HL-60 (cell line): ENCODE data around the gene NAA25.
"Not testable (repeated sequence)": the region's sequence is repeated elsewhere in the genome, so short reads cannot be mapped to it uniquely, and the experiment has no call there.

Experiments
- DNase-seq, 2 experiments: peaks; one replicate each; pipeline ENCODE4 v3.0.0-alpha.2; 2010 to 2020; ENCODE audit warnings: low read depth in 1 of 2, low spot score in 1 of 2
- H3K27ac ChIP-seq: fragments of 250-450 bp; sonication (Bioruptor Pico); replicated peaks from 2 replicates; pipeline ENCODE4 v1.5.1; 2020; ENCODE audit warnings: mild to moderate bottlenecking, moderate library complexity
- H3K27me3 ChIP-seq: fragments of 250-450 bp; sonication (Bioruptor Pico); 2 replicates; pipeline ENCODE4 v1.5.1; 2021; ENCODE audit warnings: mild to moderate bottlenecking, moderate library complexity; ENCODE audit not compliant: insufficient read depth, poor library complexity, severe bottlenecking
- H3K4me3 ChIP-seq: replicated peaks from 2 replicates; pipeline ENCODE4 v1.5.1; 2011; ENCODE audit warnings: mild to moderate bottlenecking, control low read depth, low read length; ENCODE audit not compliant: insufficient read depth
- GABPA ChIP-seq: IDR thresholded peaks from 2 replicates; pipeline ENCODE4 v1.6.1; 2012; ENCODE audit warnings: low read depth
- POLR2AphosphoS5 ChIP-seq: IDR thresholded peaks from 2 replicates; pipeline ENCODE4 v1.6.1; 2012; ENCODE audit warnings: low read depth
- SPI1 ChIP-seq: IDR thresholded peaks from 2 replicates; pipeline ENCODE4 v1.6.1; 2012; ENCODE audit warnings: low read depth, mild to moderate bottlenecking, borderline replicate concordance
- TF ChIP-seq, protein P1 (sequence below): IDR thresholded peaks from one replicate; pipeline ENCODE4 v1.5.1; 2011; ENCODE audit warnings: low read length, control low read depth, inconsistent platforms; ENCODE audit not compliant: insufficient read depth
- TF ChIP-seq, protein P2 (sequence below): IDR thresholded peaks from 2 replicates; pipeline ENCODE4 v1.6.1; 2012; ENCODE audit warnings: low read depth; ENCODE audit not compliant: insufficient replicate concordance

Gene NAA25

DNA sequence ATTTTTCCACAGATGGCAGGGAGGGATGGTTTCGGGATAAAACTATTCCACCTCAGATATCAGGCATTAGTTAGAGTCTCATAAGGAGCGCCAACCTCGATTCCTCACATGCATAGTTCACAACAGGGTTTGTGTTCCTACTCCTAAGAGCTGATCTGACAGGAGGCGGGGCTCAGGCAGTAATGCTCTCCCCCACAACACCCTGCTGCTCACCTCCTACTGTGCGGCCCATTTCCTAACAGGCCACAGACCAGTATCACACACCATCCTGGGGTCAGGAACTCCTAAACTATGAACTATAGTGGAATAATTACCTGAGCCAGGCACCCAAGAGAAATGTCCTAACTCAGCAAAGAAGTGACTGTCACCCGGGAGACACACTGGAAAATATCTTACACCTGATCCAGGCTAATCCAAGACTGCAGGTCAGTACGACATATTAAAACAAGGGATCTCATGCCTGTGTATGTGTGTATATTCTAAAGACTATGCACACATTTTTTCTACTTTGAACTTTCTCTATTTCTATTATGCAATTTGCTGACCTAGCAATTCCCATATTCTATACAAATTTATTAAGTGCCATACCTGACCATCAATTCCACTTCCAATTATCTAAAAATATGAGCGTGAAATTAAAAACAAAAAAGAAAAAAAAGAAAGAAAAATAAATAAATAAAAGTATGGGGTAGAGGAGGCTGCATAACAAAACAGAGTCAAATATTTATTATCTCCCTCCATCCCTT is 4.7 kb downstream of the NAA25 start:
- no peak overlapping the region for H3K27ac ChIP-seq
- no peaks in the 10 kb centered on the region for H3K27me3 ChIP-seq
- no peak for TF ChIP-seq GABPA
- TF ChIP-seq, protein P1, sequence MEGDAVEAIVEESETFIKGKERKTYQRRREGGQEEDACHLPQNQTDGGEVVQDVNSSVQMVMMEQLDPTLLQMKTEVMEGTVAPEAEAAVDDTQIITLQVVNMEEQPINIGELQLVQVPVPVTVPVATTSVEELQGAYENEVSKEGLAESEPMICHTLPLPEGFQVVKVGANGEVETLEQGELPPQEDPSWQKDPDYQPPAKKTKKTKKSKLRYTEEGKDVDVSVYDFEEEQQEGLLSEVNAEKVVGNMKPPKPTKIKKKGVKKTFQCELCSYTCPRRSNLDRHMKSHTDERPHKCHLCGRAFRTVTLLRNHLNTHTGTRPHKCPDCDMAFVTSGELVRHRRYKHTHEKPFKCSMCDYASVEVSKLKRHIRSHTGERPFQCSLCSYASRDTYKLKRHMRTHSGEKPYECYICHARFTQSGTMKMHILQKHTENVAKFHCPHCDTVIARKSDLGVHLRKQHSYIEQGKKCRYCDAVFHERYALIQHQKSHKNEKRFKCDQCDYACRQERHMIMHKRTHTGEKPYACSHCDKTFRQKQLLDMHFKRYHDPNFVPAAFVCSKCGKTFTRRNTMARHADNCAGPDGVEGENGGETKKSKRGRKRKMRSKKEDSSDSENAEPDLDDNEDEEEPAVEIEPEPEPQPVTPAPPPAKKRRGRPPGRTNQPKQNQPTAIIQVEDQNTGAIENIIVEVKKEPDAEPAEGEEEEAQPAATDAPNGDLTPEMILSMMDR = no peak
- TF ChIP-seq, protein P2, sequence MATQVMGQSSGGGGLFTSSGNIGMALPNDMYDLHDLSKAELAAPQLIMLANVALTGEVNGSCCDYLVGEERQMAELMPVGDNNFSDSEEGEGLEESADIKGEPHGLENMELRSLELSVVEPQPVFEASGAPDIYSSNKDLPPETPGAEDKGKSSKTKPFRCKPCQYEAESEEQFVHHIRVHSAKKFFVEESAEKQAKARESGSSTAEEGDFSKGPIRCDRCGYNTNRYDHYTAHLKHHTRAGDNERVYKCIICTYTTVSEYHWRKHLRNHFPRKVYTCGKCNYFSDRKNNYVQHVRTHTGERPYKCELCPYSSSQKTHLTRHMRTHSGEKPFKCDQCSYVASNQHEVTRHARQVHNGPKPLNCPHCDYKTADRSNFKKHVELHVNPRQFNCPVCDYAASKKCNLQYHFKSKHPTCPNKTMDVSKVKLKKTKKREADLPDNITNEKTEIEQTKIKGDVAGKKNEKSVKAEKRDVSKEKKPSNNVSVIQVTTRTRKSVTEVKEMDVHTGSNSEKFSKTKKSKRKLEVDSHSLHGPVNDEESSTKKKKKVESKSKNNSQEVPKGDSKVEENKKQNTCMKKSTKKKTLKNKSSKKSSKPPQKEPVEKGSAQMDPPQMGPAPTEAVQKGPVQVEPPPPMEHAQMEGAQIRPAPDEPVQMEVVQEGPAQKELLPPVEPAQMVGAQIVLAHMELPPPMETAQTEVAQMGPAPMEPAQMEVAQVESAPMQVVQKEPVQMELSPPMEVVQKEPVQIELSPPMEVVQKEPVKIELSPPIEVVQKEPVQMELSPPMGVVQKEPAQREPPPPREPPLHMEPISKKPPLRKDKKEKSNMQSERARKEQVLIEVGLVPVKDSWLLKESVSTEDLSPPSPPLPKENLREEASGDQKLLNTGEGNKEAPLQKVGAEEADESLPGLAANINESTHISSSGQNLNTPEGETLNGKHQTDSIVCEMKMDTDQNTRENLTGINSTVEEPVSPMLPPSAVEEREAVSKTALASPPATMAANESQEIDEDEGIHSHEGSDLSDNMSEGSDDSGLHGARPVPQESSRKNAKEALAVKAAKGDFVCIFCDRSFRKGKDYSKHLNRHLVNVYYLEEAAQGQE = no peak
- no peak for TF ChIP-seq SPI1
- no peak for TF ChIP-seq POLR2AphosphoS5
- DNase-seq = no peak
- H3K4me3 ChIP-seq = no peak overlapping the region

DNA sequence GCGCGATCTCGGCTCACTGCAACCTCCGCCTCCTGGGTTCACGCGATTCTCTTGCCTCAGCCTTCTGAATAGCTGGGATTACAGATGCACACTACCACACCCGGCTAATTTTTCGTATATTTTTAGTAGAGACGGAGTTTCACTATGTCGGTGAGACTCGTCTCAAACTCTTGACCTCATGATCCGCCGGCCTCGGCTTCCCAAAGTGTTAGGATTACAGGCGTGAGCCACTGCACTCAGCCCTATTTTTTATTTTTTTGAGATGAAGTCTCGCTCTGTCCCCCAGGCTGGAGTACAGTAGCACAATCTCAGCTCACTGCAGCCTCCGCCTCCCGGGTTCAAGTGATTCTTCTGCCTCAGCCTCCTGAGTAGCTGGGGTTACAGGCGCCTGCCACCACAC is 5.8 kb downstream of the NAA25 start:
- not testable (repeated sequence) for H3K4me3 ChIP-seq, DNase-seq, H3K27ac ChIP-seq, H3K27me3 ChIP-seq

DNA sequence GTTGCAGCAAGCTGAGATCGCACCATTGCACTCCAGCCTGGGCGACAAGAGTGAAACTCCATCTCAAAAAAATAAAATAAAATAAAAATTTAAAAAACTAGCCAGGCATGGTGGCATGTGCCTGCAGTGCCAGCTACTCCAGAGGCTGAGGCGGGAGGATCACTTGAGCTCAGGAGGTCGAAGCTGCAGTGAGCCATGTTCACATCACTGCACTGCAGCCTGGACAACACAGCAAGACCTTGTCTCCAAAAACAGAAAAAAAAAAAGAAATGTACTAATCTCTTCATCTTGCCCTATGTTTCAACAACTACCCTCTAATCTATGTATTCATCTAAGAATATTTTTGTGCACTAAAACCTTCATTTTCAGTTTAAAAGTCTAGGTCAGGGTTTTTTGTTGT is 6.5 kb downstream of the NAA25 start:
- Histone ChIP-seq H3K27me3 (no peaks in the 10 kb centered on the region), H3K4me3 (no peak overlapping the region), H3K27ac (no peak overlapping the region)
- TF ChIP-seq, protein P2 = no peak
- TF ChIP-seq, protein P1 = no peak
- no peak for TF ChIP-seq POLR2AphosphoS5
- TF ChIP-seq GABPA = no peak
- no peak for TF ChIP-seq SPI1
- DNase-seq = no peak

DNA sequence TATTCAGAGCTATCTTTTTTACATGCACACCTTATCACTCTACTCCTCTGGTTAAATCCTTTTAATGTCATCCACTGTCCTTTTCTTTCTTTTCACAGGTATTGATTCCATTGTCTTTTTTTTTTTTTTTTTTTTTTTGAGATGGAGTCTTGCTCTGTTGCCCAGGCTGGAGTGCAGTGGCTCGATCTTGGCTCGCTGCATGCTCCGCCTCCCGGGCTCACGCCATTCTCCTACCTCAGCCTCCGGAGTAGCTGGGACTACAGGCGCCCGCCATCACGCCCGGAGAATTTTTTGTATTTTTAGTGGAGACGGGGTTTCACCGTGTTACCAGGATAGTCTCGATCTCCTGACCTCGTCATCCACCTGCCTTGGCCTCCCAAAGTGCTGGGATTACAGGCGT is 8.1 kb downstream of the NAA25 start:
- not testable (repeated sequence) for H3K27ac ChIP-seq, H3K27me3 ChIP-seq, H3K4me3 ChIP-seq, DNase-seq

DNA sequence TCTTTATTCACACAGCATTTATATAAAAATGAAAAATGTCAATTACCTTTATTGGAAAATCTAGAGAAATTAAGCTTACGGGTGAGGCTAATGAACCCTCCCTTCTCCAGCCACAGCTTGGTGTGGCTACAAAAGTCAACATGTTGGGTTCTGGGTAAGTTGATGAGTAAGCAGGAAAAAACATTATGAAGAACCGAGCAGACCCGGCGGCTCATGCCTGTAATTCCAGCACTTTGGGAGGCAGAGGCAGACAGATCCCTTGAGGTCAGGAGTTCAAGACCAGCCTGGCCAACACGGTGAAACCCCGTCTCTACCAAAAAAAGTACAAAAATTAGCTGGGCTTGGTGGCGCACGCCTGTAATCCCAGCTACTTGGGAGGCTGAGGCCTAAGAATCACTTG is 10.9 kb downstream of the NAA25 start:
- TF ChIP-seq SPI1 (no peak), GABPA (no peak), POLR2AphosphoS5 (no peak)
- TF ChIP-seq, protein P2 = no peak
- TF ChIP-seq, protein P1 = no peak
- Histone ChIP-seq H3K27me3 (no peaks in the 10 kb centered on the region), H3K27ac (no peak overlapping the region), H3K4me3 (no peak overlapping the region)
- DNase-seq = no peak
